ENCODE results near the gene LCTL.

DNA sequence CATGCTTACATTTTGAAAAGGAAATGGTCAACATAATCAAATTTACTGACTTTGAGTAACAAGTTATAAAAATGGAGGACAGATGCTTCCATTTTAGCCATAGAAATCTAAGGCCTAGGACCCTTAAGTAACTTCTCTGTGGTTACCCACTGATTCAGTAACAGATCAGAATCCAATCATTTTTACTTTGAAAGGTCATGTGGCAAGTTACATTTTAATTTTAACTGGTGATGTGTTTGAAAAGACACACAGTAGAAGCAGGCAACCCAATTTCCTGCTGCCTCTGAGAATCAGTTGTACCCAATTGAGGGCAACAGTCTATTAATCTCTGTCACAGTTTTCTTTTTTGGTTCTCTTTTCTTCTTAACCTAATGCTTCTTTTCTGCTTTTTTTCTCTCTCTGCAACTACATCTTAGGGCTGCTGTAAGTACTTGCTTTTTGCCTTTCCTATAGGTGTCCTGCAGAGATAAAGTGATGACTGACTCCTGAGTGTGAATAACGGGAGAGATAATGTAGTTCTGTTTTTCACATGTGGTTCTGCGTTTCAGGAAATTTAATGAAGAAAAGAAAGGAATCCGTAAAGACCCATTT, 57.4 kb downstream of the LCTL start:
- no peak for TF ChIP-seq POLR2AphosphoS5 (IDR thresholded peaks at IDR 0.05)
- TF ChIP-seq EZH2 (IDR thresholded peaks at IDR 0.05; ENCODE audit: borderline replicate concordance, insufficient read depth, low read length, poor library complexity, severe bottlenecking), result no peak
- TF ChIP-seq, protein P1, sequence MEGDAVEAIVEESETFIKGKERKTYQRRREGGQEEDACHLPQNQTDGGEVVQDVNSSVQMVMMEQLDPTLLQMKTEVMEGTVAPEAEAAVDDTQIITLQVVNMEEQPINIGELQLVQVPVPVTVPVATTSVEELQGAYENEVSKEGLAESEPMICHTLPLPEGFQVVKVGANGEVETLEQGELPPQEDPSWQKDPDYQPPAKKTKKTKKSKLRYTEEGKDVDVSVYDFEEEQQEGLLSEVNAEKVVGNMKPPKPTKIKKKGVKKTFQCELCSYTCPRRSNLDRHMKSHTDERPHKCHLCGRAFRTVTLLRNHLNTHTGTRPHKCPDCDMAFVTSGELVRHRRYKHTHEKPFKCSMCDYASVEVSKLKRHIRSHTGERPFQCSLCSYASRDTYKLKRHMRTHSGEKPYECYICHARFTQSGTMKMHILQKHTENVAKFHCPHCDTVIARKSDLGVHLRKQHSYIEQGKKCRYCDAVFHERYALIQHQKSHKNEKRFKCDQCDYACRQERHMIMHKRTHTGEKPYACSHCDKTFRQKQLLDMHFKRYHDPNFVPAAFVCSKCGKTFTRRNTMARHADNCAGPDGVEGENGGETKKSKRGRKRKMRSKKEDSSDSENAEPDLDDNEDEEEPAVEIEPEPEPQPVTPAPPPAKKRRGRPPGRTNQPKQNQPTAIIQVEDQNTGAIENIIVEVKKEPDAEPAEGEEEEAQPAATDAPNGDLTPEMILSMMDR (IDR thresholded peaks at IDR 0.05; ENCODE audit: poor library complexity, severe bottlenecking), result no peak
- no peak for TF ChIP-seq TAF1 (IDR thresholded peaks at IDR 0.05; ENCODE audit: low read depth)
- TF ChIP-seq EP300 (conservative IDR thresholded peaks at IDR 0.05; ENCODE audit: poor library complexity, severe bottlenecking), result no peak
- no peak for TF ChIP-seq MXI1 (conservative IDR thresholded peaks at IDR 0.05; ENCODE audit: poor library complexity, severe bottlenecking)
- no peak for TF ChIP-seq SMC3 (conservative IDR thresholded peaks at IDR 0.05; ENCODE audit: poor library complexity)
- no peak for TF ChIP-seq RAD21 (conservative IDR thresholded peaks at IDR 0.05)

All from neural cell (in vitro differentiated cells).